Uterus (tissue), 4 donors: ENCODE measurements around the gene SPON1. TPM values are rescaled to one million over a fixed set of nuclear protein-coding genes. Genes with fewer than 3 reads are reported as not detected.

ENCODE experiments used
- DNase-seq, 2 donors: peaks; one replicate each; pipeline ENCODE4 v3.0.0-alpha.2; 2019 to 2020
- H3K27ac ChIP-seq, 2 donors: fragments of 200-600 bp; sonication (generic); 1 replicate in 1 of 2; 2 replicates in 1 of 2; pipeline ENCODE4 v1.5.1; 2016 to 2018
- H3K27me3 ChIP-seq, 2 donors: fragments of 200-600 bp; sonication (generic); one replicate each; pipeline ENCODE4 v1.5.1; 2018 to 2019; ENCODE audit warnings: control low read depth in 1 of 2
- H3K36me3 ChIP-seq, 2 donors: fragments of 200-600 bp; sonication (generic); one replicate each; pipeline ENCODE4 v1.5.1; 2019; ENCODE audit warnings: control low read depth in 1 of 2
- H3K4me1 ChIP-seq, 2 donors: fragments of 200-600 bp; sonication (generic); one replicate each; pipeline ENCODE4 v1.5.1; 2018 to 2019; ENCODE audit warnings: control low read depth in 1 of 2
- H3K4me3 ChIP-seq, 2 donors: fragments of 200-600 bp; sonication (generic); 1 replicate in 1 of 2; 2 replicates in 1 of 2; pipeline ENCODE4 v1.5.1; 2018 to 2019; ENCODE audit warnings: mild to moderate bottlenecking in 1 of 2
- H3K9me3 ChIP-seq, 2 donors: fragments of 200-600 bp; sonication (generic); one replicate each; pipeline ENCODE4 v1.5.1; 2019; ENCODE audit warnings: control low read depth in 1 of 2
- CTCF ChIP-seq, 4 experiments: fragments of 200-600 bp in 2 of 4; fragments of 450-650 bp in 2 of 4; sonication (generic) in 2 of 4; IDR thresholded peaks; one replicate each; pipeline ENCODE4 v1.5.1; 2016 to 2019; ENCODE audit warnings: antibody characterized with exemption in 4 of 4, mild to moderate bottlenecking in 2 of 4, moderate library complexity in 1 of 4
- POLR2A ChIP-seq, 2 donors: fragments of 450-650 bp; IDR thresholded peaks; one replicate each; pipeline ENCODE4 v1.6.1; 2016; ENCODE audit warnings: antibody characterized with exemption in 2 of 2, mild to moderate bottlenecking in 1 of 2, moderate library complexity in 1 of 2
- intact Hi-C: fragments of 100-400 bp; cut with DNase I; formaldehyde crosslinking; loops from one replicate; pipeline ENCODE4 v1.15.1; 2023; ENCODE audit warnings: low total_unique reads
- total RNA-seq, 4 donors: library from RNA; depleted of rRNA in 3 of 4; stranded (reverse); fragments of >200 nt in 3 of 4; gene quantifications; one replicate each; pipeline versions ENCODE4 v1.1.0 to v1.2.4, GENCODE V29; 2014 to 2023
- donor health status: DM: yes; HTN: yes; CAD: no.

SPON1 gene
- total RNA-seq, 4 donors from 2014 or later = 18.8 to 139 (median 28.8) TPM

GRCh38 chr11:14059491-14059890 is 97.0 kb downstream of the SPON1 start:
- Histone ChIP-seq H3K36me3 (no peaks in the 10 kb centered on the region), H3K9me3 (no peaks in the 10 kb centered on the region), H3K4me3 (no peak overlapping the region), H3K27me3 (no peaks in the 10 kb centered on the region), H3K4me1 (no peaks in the 10 kb centered on the region), H3K27ac (no peak overlapping the region)
- intact Hi-C loops = no loop called here
- no peak for TF ChIP-seq CTCF (IDR thresholded peaks at IDR 0.05)
- no peak for TF ChIP-seq POLR2A (IDR thresholded peaks at IDR 0.05)
- DNase-seq = no peak

GRCh38 chr11:14061721-14062120 is 99.2 kb downstream of the SPON1 start:
- intact Hi-C loops = no loop called here
- DNase-seq = no peak

GRCh38 chr11:14065141-14065540 is 102.6 kb downstream of the SPON1 start:
- Histone ChIP-seq H3K9me3 (no peaks in the 10 kb centered on the region), H3K36me3 (no peaks in the 10 kb centered on the region), H3K4me3 (no peak overlapping the region), H3K27ac (no peak overlapping the region), H3K27me3 (no peaks in the 10 kb centered on the region), H3K4me1 (no peaks in the 10 kb centered on the region)
- TF ChIP-seq CTCF (IDR thresholded peaks at IDR 0.05) = no peak
- no peak for TF ChIP-seq POLR2A (IDR thresholded peaks at IDR 0.05)
- intact Hi-C loops = no loop called here
- no peak for DNase-seq

More at GRCh38 chr11:14061721-14062120, 99.2 kb downstream of the SPON1 start:
- Histone ChIP-seq H3K27ac (no peak overlapping the region), H3K27me3 (no peaks in the 10 kb centered on the region), H3K9me3 (no peaks in the 10 kb centered on the region), H3K36me3 (no peaks in the 10 kb centered on the region), H3K4me3 (no peak overlapping the region), H3K4me1 (no peaks in the 10 kb centered on the region)
- TF ChIP-seq POLR2A (IDR thresholded peaks at IDR 0.05) (no peak), CTCF (IDR thresholded peaks at IDR 0.05) (no peak)

GRCh38 chr11:14065681-14066080 is 103.2 kb downstream of the SPON1 start:
- Histone ChIP-seq H3K4me1 (no peaks in the 10 kb centered on the region), H3K36me3 (no peaks in the 10 kb centered on the region), H3K27me3 (no peaks in the 10 kb centered on the region), H3K9me3 (no peaks in the 10 kb centered on the region), H3K4me3 (no peak overlapping the region), H3K27ac (no peak overlapping the region)
- intact Hi-C loops = no loop called here
- DNase-seq = no peak
- TF ChIP-seq CTCF (IDR thresholded peaks at IDR 0.05) (no peak), POLR2A (IDR thresholded peaks at IDR 0.05) (no peak)

GRCh38 chr11:14067686-14068085 is 105.2 kb downstream of the SPON1 start:
- no peak overlapping the region for H3K27ac ChIP-seq
- H3K36me3 ChIP-seq = no peaks in the 10 kb centered on the region
- no peak for TF ChIP-seq POLR2A (IDR thresholded peaks at IDR 0.05)
- no peak for TF ChIP-seq CTCF (IDR thresholded peaks at IDR 0.05)
- intact Hi-C loops = no loop called here
- no peaks in the 10 kb centered on the region for H3K27me3 ChIP-seq
- H3K4me1 ChIP-seq = no peaks in the 10 kb centered on the region
- H3K4me3 ChIP-seq = no peak overlapping the region
- DNase-seq = no peak
- no peaks in the 10 kb centered on the region for H3K9me3 ChIP-seq
